ENCODE data around the gene KLHL29. TPM values are rescaled to one million over a fixed set of nuclear protein-coding genes. Genes with fewer than 3 reads are reported as not detected.

The KLHL29 gene
- total RNA-seq, 4 donors from 2014 or later: 7.6 to 15.3 (median 8.4) TPM

DNA sequence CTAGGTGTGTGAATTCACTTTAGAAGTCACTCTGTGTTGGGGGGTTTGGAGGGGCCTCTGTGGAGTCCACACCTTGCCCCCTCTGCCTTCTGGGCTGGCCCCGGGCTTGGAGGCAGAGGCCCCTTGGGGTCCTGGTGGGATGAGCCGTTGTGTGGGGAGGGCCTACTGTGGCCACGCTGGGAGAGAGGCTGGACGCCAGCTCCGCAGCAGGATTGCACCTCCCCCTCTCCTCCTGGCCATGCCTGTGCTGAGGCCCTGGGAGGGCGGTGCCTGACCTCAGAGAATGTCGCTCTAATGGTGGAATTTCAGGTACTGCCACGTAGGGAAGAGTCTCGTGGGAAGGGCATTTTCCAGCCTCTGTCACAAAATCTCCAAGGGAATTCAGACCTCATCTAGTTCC lies 304.9 kb downstream of the KLHL29 start:
- TF ChIP-seq, protein P1, sequence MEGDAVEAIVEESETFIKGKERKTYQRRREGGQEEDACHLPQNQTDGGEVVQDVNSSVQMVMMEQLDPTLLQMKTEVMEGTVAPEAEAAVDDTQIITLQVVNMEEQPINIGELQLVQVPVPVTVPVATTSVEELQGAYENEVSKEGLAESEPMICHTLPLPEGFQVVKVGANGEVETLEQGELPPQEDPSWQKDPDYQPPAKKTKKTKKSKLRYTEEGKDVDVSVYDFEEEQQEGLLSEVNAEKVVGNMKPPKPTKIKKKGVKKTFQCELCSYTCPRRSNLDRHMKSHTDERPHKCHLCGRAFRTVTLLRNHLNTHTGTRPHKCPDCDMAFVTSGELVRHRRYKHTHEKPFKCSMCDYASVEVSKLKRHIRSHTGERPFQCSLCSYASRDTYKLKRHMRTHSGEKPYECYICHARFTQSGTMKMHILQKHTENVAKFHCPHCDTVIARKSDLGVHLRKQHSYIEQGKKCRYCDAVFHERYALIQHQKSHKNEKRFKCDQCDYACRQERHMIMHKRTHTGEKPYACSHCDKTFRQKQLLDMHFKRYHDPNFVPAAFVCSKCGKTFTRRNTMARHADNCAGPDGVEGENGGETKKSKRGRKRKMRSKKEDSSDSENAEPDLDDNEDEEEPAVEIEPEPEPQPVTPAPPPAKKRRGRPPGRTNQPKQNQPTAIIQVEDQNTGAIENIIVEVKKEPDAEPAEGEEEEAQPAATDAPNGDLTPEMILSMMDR (IDR thresholded peaks at IDR 0.05; ENCODE audit: low read depth): no peak

DNA sequence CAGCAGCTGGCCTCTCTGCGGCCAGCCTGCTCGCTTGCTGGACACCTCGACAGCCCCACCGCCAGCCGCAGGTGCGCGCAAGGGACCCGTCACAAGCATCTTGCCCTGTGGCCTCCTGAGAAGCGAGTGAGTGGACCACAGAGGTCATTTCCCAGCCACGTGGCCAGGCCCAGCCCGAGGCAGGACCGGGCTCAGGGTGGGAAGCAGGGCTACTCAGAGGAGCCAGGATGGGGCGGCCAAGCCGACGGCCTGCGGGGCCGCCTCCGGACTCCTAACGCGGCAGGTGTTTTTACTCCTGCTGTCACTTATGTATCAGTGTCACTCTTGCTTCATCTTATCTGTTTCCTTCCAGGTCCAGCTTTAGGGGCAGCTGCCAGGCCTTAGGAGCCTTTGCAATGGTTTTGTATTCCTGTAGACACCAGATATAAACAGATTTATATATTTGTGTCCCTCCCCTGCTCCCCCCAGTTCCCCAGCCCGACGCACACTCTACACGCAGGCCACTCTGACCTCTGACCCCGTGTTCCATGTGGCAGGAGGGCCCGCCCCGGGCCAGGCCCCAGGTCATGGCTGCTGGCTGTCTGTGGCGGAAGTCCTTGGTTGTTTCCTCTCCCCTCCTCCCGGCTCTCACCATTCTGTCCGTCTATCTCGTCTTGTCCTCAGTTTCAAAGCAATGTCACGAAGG lies 305.6 kb downstream of the KLHL29 start:
- TF ChIP-seq, protein P1 (IDR thresholded peaks at IDR 0.05; ENCODE audit: low read depth): no peak

DNA sequence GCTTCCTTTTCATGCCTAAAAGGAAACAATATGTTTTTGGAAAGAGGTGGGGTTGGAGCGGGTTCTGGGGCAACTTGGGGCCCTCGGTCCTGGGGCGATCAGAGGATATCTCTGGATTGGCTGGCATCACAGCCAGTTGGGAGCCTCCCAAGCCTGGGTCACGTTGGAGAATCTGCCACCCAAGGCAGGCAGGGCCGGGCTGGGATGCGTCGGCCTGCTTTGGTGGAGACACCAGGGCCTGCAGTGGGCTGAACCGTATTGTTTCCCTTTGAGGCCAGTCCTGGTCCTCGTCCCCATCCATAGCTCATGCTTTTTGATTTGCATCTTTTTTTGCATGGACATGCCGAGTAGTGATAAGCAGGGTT lies 306.1 kb downstream of the KLHL29 start:
- TF ChIP-seq, protein P1 (IDR thresholded peaks at IDR 0.05; ENCODE audit: low read depth): no peak

DNA sequence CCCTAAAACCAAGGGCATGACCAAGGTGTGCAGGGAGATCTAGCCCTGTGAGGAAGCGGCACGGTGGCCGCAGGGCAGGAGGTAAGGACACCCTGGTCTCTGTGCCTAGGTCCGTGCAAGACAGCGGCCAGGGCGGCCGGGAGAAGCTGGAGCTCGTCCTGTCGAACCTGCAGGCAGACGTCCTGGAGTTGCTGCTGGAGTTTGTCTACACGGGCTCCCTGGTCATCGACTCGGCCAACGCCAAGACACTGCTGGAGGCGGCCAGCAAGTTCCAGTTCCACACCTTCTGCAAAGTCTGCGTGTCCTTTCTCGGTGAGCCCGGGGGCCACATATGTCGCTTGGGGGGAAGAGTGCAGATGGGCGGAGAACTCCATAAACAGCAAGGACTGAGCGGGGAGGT lies 306.6 kb downstream of the KLHL29 start:
- TF ChIP-seq, protein P1 (IDR thresholded peaks at IDR 0.05; ENCODE audit: low read depth): no peak

DNA sequence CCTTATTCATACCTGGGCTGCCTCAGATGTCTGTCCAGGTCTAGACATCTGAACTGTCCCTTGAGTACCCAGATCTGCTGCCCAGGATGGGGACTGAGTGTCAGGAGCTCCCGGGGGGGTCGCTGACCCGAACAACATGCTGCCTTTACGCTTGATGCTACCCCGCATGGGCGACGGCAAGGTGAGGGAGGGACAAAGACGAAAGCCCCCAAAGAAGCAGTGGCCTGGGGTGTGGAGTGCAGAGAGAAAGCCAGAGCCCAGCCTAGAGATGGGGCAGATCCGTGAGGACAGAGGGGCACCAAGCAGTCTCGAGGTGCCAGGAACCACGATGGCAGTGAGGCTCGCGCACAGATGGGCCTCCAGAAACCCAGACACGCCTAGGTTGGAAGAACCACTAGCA lies 307.3 kb downstream of the KLHL29 start:
- TF ChIP-seq, protein P1 (IDR thresholded peaks at IDR 0.05; ENCODE audit: low read depth): no peak

DNA sequence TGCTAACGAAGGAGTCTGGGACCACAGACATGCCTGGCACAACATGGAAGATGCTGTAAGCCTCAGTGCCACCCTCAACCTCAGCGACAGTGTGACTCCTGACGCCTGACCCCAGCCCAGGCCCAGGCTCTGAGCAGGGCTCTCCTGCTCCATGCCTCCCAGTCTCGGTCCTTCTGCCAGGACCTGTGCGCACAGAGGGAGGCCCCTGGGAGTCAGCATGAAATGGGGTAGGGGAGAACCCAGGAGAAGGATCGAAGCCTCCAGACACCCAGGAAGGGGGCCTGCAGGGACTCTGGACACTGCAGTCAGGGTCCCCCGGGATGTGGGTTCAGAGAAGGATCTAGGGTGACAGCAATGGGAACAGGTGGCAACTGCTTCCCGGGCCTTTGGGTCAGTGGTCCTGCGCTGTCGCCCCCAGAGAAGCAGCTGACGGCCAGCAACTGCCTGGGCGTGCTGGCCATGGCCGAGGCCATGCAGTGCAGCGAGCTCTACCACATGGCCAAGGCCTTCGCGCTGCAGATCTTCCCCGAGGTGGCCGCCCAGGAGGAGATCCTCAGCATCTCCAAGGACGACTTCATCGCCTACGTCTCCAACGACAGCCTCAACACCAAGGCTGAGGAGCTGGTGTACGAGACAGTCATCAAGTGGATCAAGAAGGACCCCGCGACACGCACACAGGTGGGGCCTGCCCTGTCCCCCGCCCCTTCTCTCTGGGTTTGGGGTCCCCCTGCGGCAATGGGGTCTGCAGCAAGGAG lies 308.0 kb downstream of the KLHL29 start:
- TF ChIP-seq, protein P1 (IDR thresholded peaks at IDR 0.05; ENCODE audit: low read depth): no peak

DNA sequence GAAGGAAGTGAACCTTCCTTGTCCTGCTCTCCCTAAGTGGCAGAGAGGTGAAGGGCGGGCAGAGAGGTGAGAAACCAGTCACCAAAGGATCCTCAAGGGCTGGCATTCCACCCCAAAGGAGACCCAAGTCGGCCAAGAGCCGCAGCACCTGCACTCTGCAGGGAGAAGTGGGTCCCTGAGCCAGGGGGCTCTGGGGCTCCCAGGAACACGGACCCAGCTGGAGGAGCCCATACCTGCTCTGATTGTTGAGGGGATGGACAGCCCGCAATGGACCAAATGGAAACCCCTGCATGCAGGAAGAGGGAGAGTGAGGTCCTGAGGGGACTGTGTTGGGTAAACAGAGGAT lies 308.6 kb downstream of the KLHL29 start:
- TF ChIP-seq, protein P1 (IDR thresholded peaks at IDR 0.05; ENCODE audit: low read depth): no peak
